HCT116 (cell line): ENCODE data around the gene BAX.

Experiments
- CEBPB ChIP-seq: IDR thresholded peaks from 2 replicates; pipeline ENCODE4 v1.6.1; 2012; ENCODE audit warnings: low read depth
- EZH2phosphoT487 ChIP-seq: fragments of 200-600 bp; IDR thresholded peaks from 2 replicates; pipeline ENCODE4 v1.6.1; 2018; ENCODE audit warnings: antibody characterized with exemption, borderline replicate concordance
- JUND ChIP-seq: IDR thresholded peaks from 2 replicates; pipeline ENCODE4 v1.6.1; 2012
- POLR2A ChIP-seq: IDR thresholded peaks from 2 replicates; pipeline ENCODE4 v1.7.0; 2011; ENCODE audit warnings: borderline replicate concordance; ENCODE audit not compliant: insufficient read depth, insufficient read length; ENCODE audit errors: extremely low read depth
- POLR2AphosphoS5 ChIP-seq: IDR thresholded peaks from 2 replicates; pipeline ENCODE4 v1.6.1; 2011; ENCODE audit warnings: mild to moderate bottlenecking, low read depth, low read length, moderate library complexity

- TF ChIP-seq POLR2AphosphoS5 (no peak), EZH2phosphoT487 (no peak), POLR2A (no peak), JUND (no peak), CEBPB (no peak)
Observed at GRCh38 chr19:48982280-48982679, 27.6 kb downstream of the BAX start.
